Measurements from ENCODE around the gene CHD6.
A peak's percentile ranks its signal among the peaks of the same experiment; 100 is the strongest.

The CHD6 gene

GRCh38 chr20:41418031-41418430, 200.1 kb downstream of the CHD6 start:
- no peak for DNase-seq

- no peak for DNase-seq
Observed at GRCh38 chr20:41415191-41415590, 203.0 kb downstream of the CHD6 start.

- no peak for DNase-seq
Observed at GRCh38 chr20:41413169-41413568, 205.0 kb downstream of the CHD6 start.

GRCh38 chr20:41412324-41413120, 205.7 kb downstream of the CHD6 start:
- DNase-seq = no peak

GRCh38 chr20:41411391-41411847, 206.8 kb downstream of the CHD6 start:
- no peak for DNase-seq

- peak; percentile 67 for DNase-seq
Observed at GRCh38 chr20:41408986-41409385, 209.2 kb downstream of the CHD6 start.

- no peak for DNase-seq
Observed at GRCh38 chr20:41408156-41408794, 209.9 kb downstream of the CHD6 start.

- no peak for DNase-seq
Observed at GRCh38 chr20:41407607-41408006, 210.6 kb downstream of the CHD6 start.

GRCh38 chr20:41406896-41407444, 211.2 kb downstream of the CHD6 start:
- no peak for DNase-seq

GRCh38 chr20:41406353-41406752, 211.8 kb downstream of the CHD6 start:
- no peak for DNase-seq

- DNase-seq = no peak
Observed at GRCh38 chr20:41405436-41405835, 212.7 kb downstream of the CHD6 start.

- no peak for DNase-seq
Observed at GRCh38 chr20:41403604-41404003, 214.6 kb downstream of the CHD6 start.

GRCh38 chr20:41398408-41398807, 219.8 kb downstream of the CHD6 start:
- DNase-seq = no peak

- no peak for DNase-seq
Observed at GRCh38 chr20:41395667-41396664, 222.2 kb downstream of the CHD6 start.

GRCh38 chr20:41394931-41395666, 223.1 kb downstream of the CHD6 start:
- DNase-seq = no peak

GRCh38 chr20:41394081-41394480, 224.1 kb downstream of the CHD6 start:
- DNase-seq = no peak

GRCh38 chr20:41393705-41394066, 224.5 kb downstream of the CHD6 start:
- no peak for DNase-seq

GRCh38 chr20:41392871-41393704, 225.1 kb downstream of the CHD6 start:
- DNase-seq = no peak

GRCh38 chr20:41392295-41392694, 225.9 kb downstream of the CHD6 start:
- DNase-seq = no peak

- no peak for DNase-seq
Observed at GRCh38 chr20:41391587-41392001, 226.6 kb downstream of the CHD6 start.

GRCh38 chr20:41390889-41391288, 227.3 kb downstream of the CHD6 start:
- no peak for DNase-seq

All from DMS79 treated with DMSO at 0.1 percent for 48 hours (cell line).